Esophagus squamous epithelium (tissue), 5 donors: ENCODE data around the gene NOP53. TPM values are rescaled to one million over a fixed set of nuclear protein-coding genes. Genes with fewer than 3 reads are reported as not detected.
"Not testable (repeated sequence)": the region's sequence is repeated elsewhere in the genome, so short reads cannot be mapped to it uniquely, and the experiment has no call there.

ENCODE experiments used
- DNase-seq: peaks from one replicate; lab custom pipeline; 2025; lab: John Stamatoyannopoulos, UW
- H3K27ac ChIP-seq, 4 donors: fragments of 200-600 bp; sonication (generic); one replicate each; pipeline ENCODE4 v1.5.1; 2016 to 2019; ENCODE audit warnings: mild to moderate bottlenecking in 1 of 4
- H3K27me3 ChIP-seq, 4 donors: fragments of 200-600 bp; sonication (generic); 1 replicate in 3 of 4; 2 replicates in 1 of 4; pipeline versions ENCODE4 v1.5.1 to v1.6.0; 2017 to 2021; ENCODE audit warnings: antibody characterized with exemption in 1 of 4
- H3K36me3 ChIP-seq, 3 donors: fragments of 200-600 bp; sonication (generic); one replicate each; pipeline ENCODE4 v1.5.1; 2016 to 2019
- H3K4me1 ChIP-seq, 3 donors: fragments of 200-600 bp; sonication (generic); one replicate each; pipeline ENCODE4 v1.5.1; 2017 to 2019
- H3K4me3 ChIP-seq, 4 donors: fragments of 200-600 bp; sonication (generic); 1 replicate in 3 of 4; 2 replicates in 1 of 4; pipeline ENCODE4 v1.5.1; 2016 to 2019; ENCODE audit warnings: mild to moderate bottlenecking in 2 of 4, moderate library complexity in 1 of 4
- H3K9me3 ChIP-seq, 3 donors: fragments of 200-600 bp; sonication (generic); one replicate each; pipeline ENCODE4 v1.5.1; 2016 to 2019
- POLR2A ChIP-seq, 4 donors: fragments of 450-650 bp; IDR thresholded peaks; one replicate each; pipeline ENCODE4 v1.6.1; 2017; ENCODE audit warnings: antibody characterized with exemption in 4 of 4, mild to moderate bottlenecking in 4 of 4, moderate library complexity in 3 of 4
- WGBS, 2 donors: methylation state at CpG; one replicate each; pipeline ENCODE4 v1.1.5; 2018; 5-methylcytosine and 5-hydroxymethylcytosine counted together
- intact Hi-C: fragments of 100-400 bp; cut with DNase I; formaldehyde crosslinking; loops from one replicate; pipeline ENCODE4 v1.15.0; 2022
- small RNA-seq, 4 donors: library from RNA; depleted of rRNA; stranded (forward); fragments of <200 nt; gene quantifications; one replicate each; pipeline ENCODE3, GENCODE V24; 2016
- total RNA-seq, 4 donors: library from RNA; depleted of rRNA; stranded (reverse); fragments of >200 nt; gene quantifications; one replicate each; pipeline ENCODE4 v1.1.0, GENCODE V29; 2016
- TF ChIP-seq, protein P1 (sequence below), 6 experiments: fragments of 450-650 bp in 4 of 6; fragments of 200-600 bp in 2 of 6; sonication (generic) in 2 of 6; IDR thresholded peaks; one replicate each; pipeline ENCODE4 v1.5.1; 2016 to 2019; ENCODE audit warnings: antibody characterized with exemption in 6 of 6, mild to moderate bottlenecking in 4 of 6, moderate library complexity in 4 of 6
- donor health status: DM: yes; HTN: yes; CAD: no.

Gene NOP53
- total RNA-seq, 4 donors from 2014 or later = 118 to 522 (median 268) TPM

DNA sequence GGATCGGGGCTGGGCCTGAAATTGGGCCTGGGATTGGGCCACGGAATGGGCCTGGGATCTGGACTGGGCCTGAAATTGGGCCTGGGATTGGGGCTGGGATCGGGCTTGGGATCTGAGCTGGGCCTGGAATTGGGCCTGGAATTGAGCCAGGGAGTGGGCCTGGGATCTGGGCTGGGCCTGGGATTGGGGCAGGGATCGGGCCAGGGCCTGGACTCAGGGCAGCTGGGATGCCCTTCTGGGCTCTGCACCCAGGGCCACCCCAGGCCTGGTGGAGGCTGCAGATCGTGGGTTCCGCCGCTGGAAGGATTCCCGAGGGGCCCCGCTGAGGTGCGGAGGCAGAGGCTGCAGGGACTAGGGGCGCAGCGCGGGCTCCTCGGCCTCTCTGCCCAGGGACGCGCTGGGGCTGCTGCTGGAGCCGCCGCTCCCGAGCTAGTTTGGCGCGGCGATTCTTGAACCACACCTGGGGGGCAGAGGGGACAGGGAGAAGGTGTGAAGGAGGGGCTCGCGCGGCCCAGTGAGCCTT, 57.2 kb downstream of the NOP53 start:
- TF ChIP-seq, protein P1, sequence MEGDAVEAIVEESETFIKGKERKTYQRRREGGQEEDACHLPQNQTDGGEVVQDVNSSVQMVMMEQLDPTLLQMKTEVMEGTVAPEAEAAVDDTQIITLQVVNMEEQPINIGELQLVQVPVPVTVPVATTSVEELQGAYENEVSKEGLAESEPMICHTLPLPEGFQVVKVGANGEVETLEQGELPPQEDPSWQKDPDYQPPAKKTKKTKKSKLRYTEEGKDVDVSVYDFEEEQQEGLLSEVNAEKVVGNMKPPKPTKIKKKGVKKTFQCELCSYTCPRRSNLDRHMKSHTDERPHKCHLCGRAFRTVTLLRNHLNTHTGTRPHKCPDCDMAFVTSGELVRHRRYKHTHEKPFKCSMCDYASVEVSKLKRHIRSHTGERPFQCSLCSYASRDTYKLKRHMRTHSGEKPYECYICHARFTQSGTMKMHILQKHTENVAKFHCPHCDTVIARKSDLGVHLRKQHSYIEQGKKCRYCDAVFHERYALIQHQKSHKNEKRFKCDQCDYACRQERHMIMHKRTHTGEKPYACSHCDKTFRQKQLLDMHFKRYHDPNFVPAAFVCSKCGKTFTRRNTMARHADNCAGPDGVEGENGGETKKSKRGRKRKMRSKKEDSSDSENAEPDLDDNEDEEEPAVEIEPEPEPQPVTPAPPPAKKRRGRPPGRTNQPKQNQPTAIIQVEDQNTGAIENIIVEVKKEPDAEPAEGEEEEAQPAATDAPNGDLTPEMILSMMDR (IDR thresholded peaks at IDR 0.05) = no peak
- TF ChIP-seq POLR2A (IDR thresholded peaks at IDR 0.05) = no peak
- no peak overlapping the region for H3K4me3 ChIP-seq
- H3K4me1 ChIP-seq = no peaks in the 10 kb centered on the region
- 80% methylated on average over 1 of the region's 25 CpGs; no CpG with 5 or more reads in 1 of the 2 donors for WGBS, 2 donors
- no peaks in the 10 kb centered on the region for H3K9me3 ChIP-seq
- intact Hi-C loops = no loop called here
- no peak overlapping the region for H3K27ac ChIP-seq
- no peak for DNase-seq
- H3K27me3 ChIP-seq = peaks cover 0 to 7% (median 0%) of the 10 kb centered on the region in 4 donors
- no peaks in the 10 kb centered on the region for H3K36me3 ChIP-seq

DNA sequence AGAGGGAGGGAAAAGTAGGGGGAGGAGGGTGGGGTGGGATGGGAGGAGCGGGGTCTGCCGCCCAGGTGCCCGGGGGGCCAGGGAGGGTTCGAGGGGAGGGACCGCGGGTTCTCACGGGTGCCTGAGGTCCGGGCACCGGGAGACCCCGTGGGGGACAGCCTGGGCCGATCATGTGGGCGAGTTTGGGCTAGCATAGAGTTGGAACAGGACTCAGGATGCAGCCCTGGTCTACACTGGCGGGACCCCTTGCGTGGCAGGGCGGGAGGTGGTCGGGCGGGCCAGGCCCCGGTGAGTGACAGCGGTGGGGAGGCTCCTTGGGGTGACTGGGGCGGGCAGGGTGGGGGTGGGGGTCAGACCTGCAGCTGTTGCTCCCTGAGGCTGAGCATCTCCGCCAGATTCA, 57.8 kb downstream of the NOP53 start:
- H3K27me3 ChIP-seq, DNase-seq, H3K36me3 ChIP-seq, intact Hi-C loops, H3K4me1 ChIP-seq, H3K4me3 ChIP-seq, H3K27ac ChIP-seq, H3K9me3 ChIP-seq: not testable (repeated sequence)
- 50% methylated on average over 9 of the region's 21 CpGs; no CpG with 5 or more reads in 1 of the 2 donors for WGBS, 2 donors

DNA sequence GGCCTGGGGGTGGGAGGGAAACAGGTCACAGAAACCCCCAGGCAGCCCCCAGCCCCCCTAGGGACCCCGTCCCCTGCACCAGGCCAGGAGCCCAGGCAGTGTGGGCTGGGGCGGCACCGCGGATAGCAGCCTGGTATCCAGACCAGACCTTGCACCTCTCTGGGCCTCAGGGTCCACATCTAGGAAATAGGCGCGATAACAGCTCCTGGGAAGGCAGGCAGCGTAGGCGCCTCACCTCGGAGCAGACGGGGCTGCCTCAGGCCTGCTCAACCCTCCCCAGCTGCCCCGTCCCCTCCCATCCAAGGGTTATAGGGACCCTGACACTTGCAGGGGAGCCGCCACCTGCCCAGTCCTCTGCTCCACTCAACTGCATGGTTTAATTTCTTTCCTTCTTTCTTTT, 58.3 kb downstream of the NOP53 start:
- WGBS, 2 donors = no CpG with 5 or more reads among the region's 12 CpGs
- H3K4me3 ChIP-seq, DNase-seq, intact Hi-C loops, H3K27me3 ChIP-seq, H3K4me1 ChIP-seq, H3K36me3 ChIP-seq, H3K27ac ChIP-seq, H3K9me3 ChIP-seq: not testable (repeated sequence)

DNA sequence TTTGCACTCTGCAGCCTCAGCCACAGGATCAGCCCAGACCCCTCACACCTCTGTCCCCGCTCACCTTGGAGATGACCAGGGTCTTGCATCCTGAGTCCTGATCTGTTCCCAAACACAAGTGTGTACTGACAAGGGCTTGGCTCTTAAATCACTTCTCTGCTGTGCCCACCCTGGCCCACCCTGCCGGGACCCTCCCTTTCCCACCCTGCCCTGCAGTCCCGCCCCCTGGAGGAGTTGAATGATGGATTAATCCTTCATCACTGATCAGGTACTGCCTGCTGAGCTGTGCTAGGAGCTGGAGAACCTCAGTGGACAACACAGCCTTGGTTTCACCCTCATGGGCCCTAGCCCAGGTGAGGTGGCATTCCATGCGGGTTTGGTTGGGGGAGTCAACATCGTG, 59.1 kb downstream of the NOP53 start, which contains the start of gene TPRX1:
TPRX1 (minus strand) TSS at position 101 of the 400 bp plus-strand sequence; CDS start at position 89, 12 bp downstream.
- H3K4me1 ChIP-seq, H3K9me3 ChIP-seq, H3K4me3 ChIP-seq, intact Hi-C loops, H3K27ac ChIP-seq, H3K36me3 ChIP-seq, DNase-seq, H3K27me3 ChIP-seq: not testable (repeated sequence)
- WGBS, 2 donors = 74 to 84% methylated on average over 2 to 3 of the region's 5 CpGs

DNA sequence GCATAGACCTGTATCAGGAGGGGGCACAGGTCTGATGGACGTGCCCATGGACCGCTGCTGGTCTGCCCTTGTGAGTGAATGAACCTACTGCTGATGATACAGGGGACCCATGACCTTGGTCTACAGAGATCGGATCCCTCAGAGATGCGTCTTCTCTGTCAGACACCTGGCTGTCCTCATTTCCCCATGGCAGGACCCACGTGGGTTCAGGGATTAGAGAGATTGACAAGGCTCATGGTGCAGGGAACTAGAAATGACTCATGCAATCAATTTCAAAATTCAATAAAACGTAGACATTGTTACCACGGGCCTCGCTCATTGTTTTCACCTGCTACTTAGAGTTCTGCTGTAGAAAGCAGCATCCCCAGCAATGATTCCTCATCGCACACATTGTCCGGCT, 60.0 kb downstream of the NOP53 start:
- no peak overlapping the region for H3K27ac ChIP-seq
- intact Hi-C loops = no loop called here

DNA sequence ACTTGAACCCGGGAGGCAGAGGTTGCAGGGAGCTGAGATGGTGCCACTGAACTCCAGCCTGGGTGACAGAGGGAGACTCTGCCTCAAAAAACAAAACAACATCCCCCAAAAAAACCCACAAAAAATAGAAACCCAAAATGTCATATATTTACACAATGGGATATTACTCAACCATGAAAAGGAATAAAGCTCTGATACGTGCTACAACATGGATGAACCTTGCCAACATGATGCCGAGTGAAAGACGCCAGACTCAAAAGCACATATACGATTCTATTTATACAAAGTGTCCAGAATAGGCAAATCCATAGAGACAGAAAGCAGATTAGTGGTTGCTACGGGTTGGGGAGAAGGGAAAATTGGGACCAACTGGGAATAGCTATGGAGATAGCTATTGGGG, 61.1 kb downstream of the NOP53 start:
- Histone ChIP-seq H3K27me3 (no peaks in the 10 kb centered on the region), H3K4me1 (no peaks in the 10 kb centered on the region), H3K27ac (no peak overlapping the region), H3K9me3 (no peaks in the 10 kb centered on the region), H3K4me3 (no peak overlapping the region), H3K36me3 (no peaks in the 10 kb centered on the region)
- WGBS, 2 donors = 80 to 82% methylated on average over 6 of the region's 6 CpGs
- intact Hi-C loops = no loop called here
- TF ChIP-seq, protein P1 (IDR thresholded peaks at IDR 0.05) = no peak
- no peak for TF ChIP-seq POLR2A (IDR thresholded peaks at IDR 0.05)
- no peak for DNase-seq

More for the DNA sequence above, 60.0 kb downstream of the NOP53 start:
- no peak for DNase-seq
- H3K4me1 ChIP-seq = no peaks in the 10 kb centered on the region
- H3K4me3 ChIP-seq = no peak overlapping the region
- TF ChIP-seq, protein P1 (IDR thresholded peaks at IDR 0.05) = no peak
- WGBS, 2 donors = 67 to 68% methylated on average over 9 to 10 of the region's 10 CpGs
- H3K36me3 ChIP-seq = no peaks in the 10 kb centered on the region
- H3K9me3 ChIP-seq = no peaks in the 10 kb centered on the region
- H3K27me3 ChIP-seq = no peaks in the 10 kb centered on the region

Small RNA genes lying within 50 kb of the gene (small RNA-seq; reads per million reads assigned to genes)
- gene AC008745.1 (0 reads per million in 4 donors), gene SNORD23 (0 reads per million in 4 donors)

Other genes starting within 250 kb of the NOP53 start
- 100 to 1,000 TPM; 106 to 178 (median 125) TPM for gene NAPA, start 230.5 kb upstream of the NOP53 start, total RNA-seq
- gene ZNF541, start 172.4 kb upstream of the NOP53 start, total RNA-seq = under 1 TPM in 1 of 4 donors, not detected in 3; 0.04 TPM
- gene BICRA, start 136.4 kb upstream of the NOP53 start, total RNA-seq = 10 to 100 TPM in 1 of 4 donors, 1 to 10 TPM in 3; 1.1 to 17.5 (median 7.0) TPM
- gene EHD2, start 32.1 kb upstream of the NOP53 start, total RNA-seq = 10 to 100 TPM; 34.8 to 50.7 (median 39.2) TPM
- 100 to 1,000 TPM; 185 to 477 (median 324) TPM for gene SELENOW, start 33.2 kb downstream of the NOP53 start, total RNA-seq
- gene TPRX1, start 59.0 kb downstream of the NOP53 start, total RNA-seq = not detected
- not detected for gene CRX, start 76.4 kb downstream of the NOP53 start, total RNA-seq
- gene TPRX2, start 113.7 kb downstream of the NOP53 start, total RNA-seq = not detected
- not detected for gene SULT2A1, start 140.8 kb downstream of the NOP53 start, total RNA-seq
- gene BSPH1, start 246.6 kb downstream of the NOP53 start, total RNA-seq = not detected
- gene ELSPBP1, start 249.1 kb downstream of the NOP53 start, total RNA-seq = not detected